22Rv1 (cell line): ENCODE data around the gene RAB11FIP5.

Experiments
- H3K27ac ChIP-seq: fragments of 450-650 bp; 2 replicates; pipeline ENCODE4 v1.5.1; 2017
- ZFX ChIP-seq: fragments of 450-650 bp; IDR thresholded peaks from 2 replicates; pipeline ENCODE4 v1.6.1; 2017; ENCODE audit warnings: antibody characterized with exemption, borderline replicate concordance
- TF ChIP-seq, protein P1 (sequence below): fragments of 450-650 bp; IDR thresholded peaks from 2 replicates; pipeline ENCODE4 v1.5.1; 2017; ENCODE audit warnings: mild to moderate bottlenecking

RAB11FIP5 gene

DNA sequence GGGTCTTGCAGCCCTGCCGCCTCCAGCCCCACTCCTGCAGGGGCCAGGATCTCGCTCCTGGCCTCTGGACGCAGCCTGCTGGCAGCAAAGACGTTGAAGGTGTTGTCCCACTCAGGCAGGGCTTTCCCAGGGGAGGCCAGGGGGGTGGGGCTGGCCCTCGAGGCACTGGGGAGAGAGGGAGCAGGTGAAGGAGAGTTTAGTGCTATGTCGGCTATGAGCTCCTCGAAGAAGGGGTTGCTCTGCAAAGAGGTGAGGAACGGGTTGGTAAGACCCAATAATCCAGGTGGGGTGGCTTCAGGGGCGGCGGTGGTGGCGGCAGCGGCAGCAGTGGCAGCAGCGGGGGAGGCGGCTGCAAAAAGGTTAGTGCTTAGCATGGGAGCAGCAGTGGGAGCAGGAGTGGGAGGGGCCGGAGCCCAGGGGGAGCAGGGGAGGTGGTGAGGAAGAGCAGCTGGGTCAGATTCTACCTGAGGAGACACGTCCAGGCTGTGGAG, 31.5 kb downstream of the RAB11FIP5 start:
- TF ChIP-seq, protein P1, sequence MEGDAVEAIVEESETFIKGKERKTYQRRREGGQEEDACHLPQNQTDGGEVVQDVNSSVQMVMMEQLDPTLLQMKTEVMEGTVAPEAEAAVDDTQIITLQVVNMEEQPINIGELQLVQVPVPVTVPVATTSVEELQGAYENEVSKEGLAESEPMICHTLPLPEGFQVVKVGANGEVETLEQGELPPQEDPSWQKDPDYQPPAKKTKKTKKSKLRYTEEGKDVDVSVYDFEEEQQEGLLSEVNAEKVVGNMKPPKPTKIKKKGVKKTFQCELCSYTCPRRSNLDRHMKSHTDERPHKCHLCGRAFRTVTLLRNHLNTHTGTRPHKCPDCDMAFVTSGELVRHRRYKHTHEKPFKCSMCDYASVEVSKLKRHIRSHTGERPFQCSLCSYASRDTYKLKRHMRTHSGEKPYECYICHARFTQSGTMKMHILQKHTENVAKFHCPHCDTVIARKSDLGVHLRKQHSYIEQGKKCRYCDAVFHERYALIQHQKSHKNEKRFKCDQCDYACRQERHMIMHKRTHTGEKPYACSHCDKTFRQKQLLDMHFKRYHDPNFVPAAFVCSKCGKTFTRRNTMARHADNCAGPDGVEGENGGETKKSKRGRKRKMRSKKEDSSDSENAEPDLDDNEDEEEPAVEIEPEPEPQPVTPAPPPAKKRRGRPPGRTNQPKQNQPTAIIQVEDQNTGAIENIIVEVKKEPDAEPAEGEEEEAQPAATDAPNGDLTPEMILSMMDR, result no peak
- TF ChIP-seq ZFX, result no peak
- H3K27ac ChIP-seq, result no peak overlapping the region

DNA sequence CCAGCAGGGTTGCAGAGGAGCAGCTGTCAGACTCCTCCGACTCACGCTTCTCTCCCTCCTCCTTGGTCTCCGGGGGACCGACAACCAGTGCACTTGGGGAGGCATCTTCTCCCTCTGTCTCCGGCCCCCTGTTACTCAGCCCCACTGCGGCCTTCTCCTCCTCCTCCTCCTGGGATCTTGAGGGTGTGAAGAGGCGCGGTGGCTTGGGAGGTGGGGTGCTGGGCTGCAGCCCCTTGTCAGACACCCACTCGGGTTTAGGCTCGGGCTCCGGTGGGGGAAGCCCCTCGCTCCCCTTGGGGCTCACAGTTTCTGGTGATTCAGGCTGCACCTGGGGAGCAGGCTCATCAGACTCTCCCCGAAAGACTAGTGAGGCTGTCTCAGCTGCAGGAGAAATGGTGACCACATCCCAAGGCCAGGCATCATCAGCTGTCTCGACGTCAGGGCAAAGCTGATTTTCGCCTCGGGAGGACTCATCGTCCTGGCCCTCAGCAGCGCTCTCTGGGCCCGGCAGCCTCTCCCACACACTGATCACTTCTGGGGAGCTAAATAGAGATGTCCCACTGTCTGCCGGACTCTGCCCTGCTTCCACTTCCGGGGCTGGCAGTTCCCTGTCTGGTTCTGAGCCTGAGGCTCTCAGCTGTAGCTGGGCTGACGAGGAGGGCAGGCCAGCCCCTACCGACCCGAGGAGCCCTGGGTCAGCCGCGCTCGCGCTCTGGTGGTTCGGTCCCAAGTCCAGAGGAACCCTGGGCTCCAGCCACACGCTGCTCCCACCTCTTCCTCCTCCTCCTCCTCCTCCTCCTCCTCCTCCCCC, 32.2 kb downstream of the RAB11FIP5 start:
- no peak overlapping the region for H3K27ac ChIP-seq
- TF ChIP-seq, protein P1, result no peak
- no peak for TF ChIP-seq ZFX

DNA sequence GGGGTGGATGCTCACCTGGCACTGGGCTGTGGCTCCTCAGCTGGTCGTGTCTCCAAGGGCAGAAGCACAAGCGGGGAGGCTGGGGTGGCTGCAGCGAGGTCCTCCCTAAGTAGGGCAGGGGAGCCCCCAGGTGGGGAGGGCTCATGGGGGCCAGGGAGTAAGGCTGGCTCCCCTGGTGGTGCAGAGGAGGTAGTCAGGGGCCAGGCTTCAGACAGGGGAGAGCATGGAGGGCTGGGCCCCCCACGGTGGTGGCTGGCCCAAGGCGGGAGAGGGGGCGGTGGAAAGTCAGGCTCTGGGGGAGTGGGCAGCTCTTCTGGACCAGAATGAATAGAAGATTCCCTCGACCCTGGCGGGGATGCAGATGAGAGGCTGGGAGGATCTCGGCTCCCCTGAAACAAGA, 33.1 kb downstream of the RAB11FIP5 start:
- H3K27ac ChIP-seq, result no peak overlapping the region

DNA sequence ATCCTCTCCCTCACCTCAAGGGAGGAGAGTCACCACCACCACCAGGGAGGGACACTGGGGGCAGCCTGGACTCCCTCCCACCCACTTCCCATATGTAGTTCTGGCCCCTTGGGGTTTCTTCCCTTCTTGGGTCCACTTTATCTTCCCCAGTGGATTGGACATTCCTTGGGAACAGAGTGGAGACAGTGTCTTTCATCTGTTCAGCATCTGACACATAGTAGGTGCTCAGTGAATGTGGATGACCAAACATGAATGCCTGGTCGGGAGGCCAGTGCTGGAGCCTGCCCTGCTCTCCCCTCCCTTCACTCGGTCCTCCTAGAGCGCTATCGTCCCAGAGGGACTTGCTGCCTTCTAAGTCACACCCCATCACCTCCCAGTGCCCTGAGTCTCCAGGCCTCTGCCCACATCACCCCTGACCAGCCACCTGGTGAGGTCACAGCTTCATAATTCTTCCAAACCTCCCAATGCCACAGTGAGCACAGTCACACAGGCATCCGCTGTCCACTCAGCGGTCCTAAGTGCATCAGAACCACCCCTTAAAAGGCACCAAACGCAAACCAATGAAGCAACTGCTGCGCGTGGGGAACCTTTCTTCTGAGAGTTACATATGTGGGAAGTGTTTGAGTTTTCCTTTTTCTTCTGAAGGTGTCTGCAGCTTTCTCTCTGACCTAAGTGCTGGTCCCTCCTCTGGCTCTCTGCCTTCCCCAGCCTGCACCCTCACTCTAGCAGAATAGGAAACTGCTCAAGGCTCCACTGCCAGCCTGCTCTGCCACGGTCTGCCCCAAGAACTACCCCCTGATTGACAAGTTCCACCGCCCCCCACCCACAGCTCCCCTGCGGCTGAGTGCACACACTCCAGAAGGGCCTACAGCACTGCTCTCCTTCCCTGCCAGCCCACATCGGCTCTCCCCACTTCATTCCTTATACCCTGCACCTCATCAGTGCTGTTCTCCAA, 34.0 kb downstream of the RAB11FIP5 start:
- TF ChIP-seq, protein P1, result no peak
- no peak for TF ChIP-seq ZFX
- no peak overlapping the region for H3K27ac ChIP-seq

More for the DNA sequence above, 33.1 kb downstream of the RAB11FIP5 start:
- TF ChIP-seq, protein P1, result no peak
- TF ChIP-seq ZFX, result no peak

DNA sequence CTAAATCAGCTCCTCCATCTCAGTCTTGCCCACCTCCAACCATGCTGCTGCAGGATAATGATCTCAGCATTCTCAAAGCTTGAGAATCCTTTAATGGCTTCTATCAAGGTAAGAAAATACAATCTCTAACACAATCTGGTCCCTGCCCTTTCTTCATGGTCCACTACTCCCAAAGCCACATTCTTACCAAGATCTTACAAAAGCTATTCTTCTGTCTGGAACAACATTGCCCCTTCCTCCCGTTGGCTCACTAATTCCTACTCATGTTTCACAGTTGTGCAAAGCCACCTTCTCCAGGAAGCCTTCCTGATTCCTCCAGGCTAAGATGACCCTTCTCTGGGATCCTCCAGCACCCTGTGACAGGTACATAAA, 35.3 kb downstream of the RAB11FIP5 start:
- TF ChIP-seq, protein P1, result no peak
- no peak for TF ChIP-seq ZFX
- H3K27ac ChIP-seq, result no peak overlapping the region

DNA sequence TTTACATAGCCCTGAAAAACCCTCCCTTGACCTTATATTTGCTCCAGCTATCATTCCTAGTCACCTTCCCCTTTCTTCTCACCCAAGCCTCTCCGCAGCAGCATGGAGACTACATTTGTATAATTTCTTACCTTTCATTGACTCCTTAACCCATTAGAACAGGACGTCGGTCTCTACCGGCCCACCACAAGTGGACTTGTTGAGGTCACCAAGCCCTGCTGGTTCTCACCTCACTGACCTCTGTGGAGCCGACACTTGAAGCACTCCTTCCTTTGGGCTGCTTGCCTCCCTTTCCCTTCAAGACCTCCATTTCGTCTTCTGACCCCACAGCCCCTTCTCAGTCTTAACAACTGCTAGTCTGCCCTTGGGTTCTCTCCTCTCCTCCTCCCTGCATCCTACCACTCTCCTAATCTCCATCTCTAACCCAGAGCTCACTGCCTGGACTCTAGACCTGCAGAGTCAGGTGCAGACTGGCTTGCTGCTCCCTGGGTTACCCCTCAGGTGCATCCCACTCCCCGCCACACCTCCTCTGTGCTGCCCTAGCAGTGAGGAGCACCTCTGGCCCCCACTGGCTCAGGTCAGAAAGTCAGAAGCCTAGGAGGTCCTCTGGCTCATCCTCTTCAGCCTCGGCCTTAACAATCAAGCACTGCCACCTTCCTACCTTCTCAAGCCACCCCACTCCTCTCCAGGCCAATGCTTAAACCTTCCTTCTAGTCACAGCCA, 35.9 kb downstream of the RAB11FIP5 start:
- TF ChIP-seq, protein P1, result no peak
- TF ChIP-seq ZFX, result no peak
- no peak overlapping the region for H3K27ac ChIP-seq
